HG03558 (cell line): ENCODE data around the gene MRPL10.

Experiments
- ATAC-seq: cut with Tn5 transposase; IDR thresholded peaks from one replicate; pipeline ENCODE4 v1.9.1; 2021; ENCODE audit warnings: moderate number of reproducible peaks; ENCODE audit not compliant: unreplicated experiment; ENCODE audit errors: extremely low read depth

The MRPL10 gene

GRCh38 chr17:47862621-47863440 lies 31.5 kb upstream of the MRPL10 start:
- no peak for ATAC-seq

GRCh38 chr17:47860386-47860785 lies 29.0 kb upstream of the MRPL10 start:
- no peak for ATAC-seq

GRCh38 chr17:47857551-47858455 lies 26.5 kb upstream of the MRPL10 start:
- ATAC-seq, result no peak

- no peak for ATAC-seq
Observed at GRCh38 chr17:47856830-47857229, 25.5 kb upstream of the MRPL10 start.

GRCh38 chr17:47855737-47856136 lies 24.4 kb upstream of the MRPL10 start:
- no peak for ATAC-seq

GRCh38 chr17:47853616-47854015 lies 22.3 kb upstream of the MRPL10 start:
- ATAC-seq, result no peak

- ATAC-seq, result no peak
Observed at GRCh38 chr17:47852113-47852949, 21.0 kb upstream of the MRPL10 start.

GRCh38 chr17:47851764-47852112 lies 20.4 kb upstream of the MRPL10 start:
- ATAC-seq, result no peak

- ATAC-seq, result no peak
Observed at GRCh38 chr17:47850692-47851573, 19.6 kb upstream of the MRPL10 start, which contains the start of gene SP6. TSS of gene SP6 (minus strand) at chr17:47851163. CDS start at chr17:47848429, 2,734 bp downstream.

- ATAC-seq, result no peak
Observed at GRCh38 chr17:47850373-47850691, 19.0 kb upstream of the MRPL10 start.

GRCh38 chr17:47848198-47848513 lies 16.8 kb upstream of the MRPL10 start:
- ATAC-seq, result no peak

GRCh38 chr17:47847341-47848197 lies 16.2 kb upstream of the MRPL10 start:
- no peak for ATAC-seq

GRCh38 chr17:47846716-47847340 lies 15.5 kb upstream of the MRPL10 start:
- ATAC-seq, result no peak

- no peak for ATAC-seq
Observed at GRCh38 chr17:47845716-47846075, 14.4 kb upstream of the MRPL10 start.

- no peak for ATAC-seq
Observed at GRCh38 chr17:47844814-47845715, 13.7 kb upstream of the MRPL10 start.

GRCh38 chr17:47844227-47844626 lies 12.9 kb upstream of the MRPL10 start:
- no peak for ATAC-seq

GRCh38 chr17:47843391-47843730 lies 12.0 kb upstream of the MRPL10 start:
- no peak for ATAC-seq
